Adrenal gland (tissue), 12 donors: ENCODE results near the gene STPG4. TPM values are rescaled to one million over a fixed set of nuclear protein-coding genes. Genes with fewer than 3 reads are reported as not detected.

Source experiments
- DNase-seq, 7 donors: peaks; one replicate each; pipeline ENCODE4 v3.0.0-alpha.2; 2019 to 2020
- H3K27ac ChIP-seq, 5 donors: fragments of 200-600 bp; sonication (generic) in 4 of 5; 1 replicate in 3 of 5; 2 replicates in 2 of 5; pipeline versions ENCODE4 v1.5.1 to v1.8.0; 2016 to 2020; ENCODE audit warnings: mild to moderate bottlenecking in 1 of 5
- H3K27me3 ChIP-seq: fragments of 200-600 bp; 2 replicates; pipeline ENCODE4 v1.8.0; 2021
- H3K36me3 ChIP-seq, 2 donors: fragments of 200-600 bp; replicated peaks in 1 of 2; 1 replicate in 1 of 2; 2 replicates in 1 of 2; pipeline versions ENCODE4 v1.5.1 to v1.8.0; 2018 to 2022
- H3K4me1 ChIP-seq, 2 donors: fragments of 200-600 bp; replicated peaks in 1 of 2; 1 replicate in 1 of 2; 2 replicates in 1 of 2; pipeline versions ENCODE4 v1.5.1 to v1.8.0; 2018 to 2021
- H3K4me3 ChIP-seq, 4 donors: fragments of 200-600 bp; sonication (generic) in 3 of 4; one replicate each; pipeline ENCODE4 v1.5.1; 2016 to 2018
- H3K9me3 ChIP-seq, 3 donors: fragments of 200-600 bp; sonication (generic) in 1 of 3; replicated peaks in 1 of 3; 1 replicate in 2 of 3; 2 replicates in 1 of 3; pipeline versions ENCODE4 v1.5.1 to v1.8.0; 2016 to 2021
- POLR2A ChIP-seq, 2 donors: fragments of 450-650 bp; IDR thresholded peaks; one replicate each; pipeline ENCODE4 v1.6.1; 2017; ENCODE audit warnings: antibody characterized with exemption in 2 of 2, mild to moderate bottlenecking in 2 of 2, moderate library complexity in 1 of 2
- WGBS, 4 donors: extraction: QIAGEN DNeasy Blood & Tissue Kit in 2 of 4; methylation state at CpG; one replicate each; pipeline versions ENCODE4 v1.1.5 to v1.1.7; 2013 to 2017; 5-methylcytosine and 5-hydroxymethylcytosine counted together
- intact Hi-C, 2 donors: fragments of 100-400 bp; cut with DNase I; formaldehyde crosslinking; loops; one replicate each; pipeline versions ENCODE4 v1.14.1 to v1.15.0; 2022 to 2023
- polyA plus RNA-seq, 3 donors: library from polyadenylated mRNA; stranded (reverse); fragments of 200-250 nt in 2 of 3; fragments of 350-450 nt in 1 of 3; fragmentation: Illumina TruSeq in 1 of 3; extraction: RNeasy Lipid Tissue Mini Kit (QIAGEN cat#74804) in 1 of 3; gene quantifications; one replicate each; pipeline ENCODE4 v1.2.3, GENCODE V29; 2013 to 2014
- total RNA-seq, 9 donors: library from RNA; depleted of rRNA in 4 of 9; stranded (reverse); fragments of >200 nt in 4 of 9; fragments of 120-200 nt in 1 of 9; fragmentation: NEBNext Ultra II Directional in 1 of 9; extraction: Animal tissue kit (Norgen Biotek cat#: 25700) in 1 of 9; gene quantifications; one replicate each; pipeline versions ENCODE4 v1.1.0 to v1.2.4, GENCODE V29; 2013 to 2023
- TF ChIP-seq, protein P1 (sequence below), 6 experiments: fragments of 450-650 bp in 4 of 6; fragments of 200-600 bp in 2 of 6; sonication (generic) in 1 of 6; IDR thresholded peaks; 1 replicate in 5 of 6; 2 replicates in 1 of 6; pipeline versions ENCODE4 v1.5.1 to v1.8.0; 2016 to 2021; ENCODE audit warnings: antibody characterized with exemption in 6 of 6, mild to moderate bottlenecking in 2 of 6, moderate library complexity in 1 of 6
- donor health status: healthy with polysubstance abuse.
- donor health status: Bipolar disorder and iron deficiency.
- donor health status: DM: yes; HTN: yes; CAD: no.
- donor health status: DM: no; HTN: no; CAD: no.
- donor health status: DM: no; HTN: no; CAD: no.
- donor health status: DM: yes; HTN: yes; CAD: no.

The STPG4 gene
- total and polyA plus RNA-seq, 12 donors = 0.24 to 0.28 TPM; not detected in 10

DNA sequence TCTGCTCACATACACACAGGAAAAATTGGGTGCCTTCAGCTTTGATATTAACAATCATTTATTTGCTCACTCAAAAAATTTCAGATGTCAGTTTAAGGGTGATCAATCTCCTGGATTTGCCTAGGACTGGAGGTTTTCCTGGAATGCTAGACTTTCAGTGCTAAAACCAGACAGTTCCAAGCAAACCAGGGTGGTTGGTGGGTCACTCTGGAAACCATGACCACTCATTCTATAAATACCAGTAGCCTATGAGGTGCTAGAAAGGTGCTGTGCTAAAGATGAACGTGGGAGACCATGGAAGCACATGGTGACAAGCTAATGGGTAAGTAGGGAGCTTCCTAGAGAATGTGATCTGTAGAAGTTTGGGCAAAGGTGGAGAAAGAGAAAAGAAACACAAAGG, 25.4 kb upstream of the STPG4 start:
- H3K27me3 ChIP-seq = no peaks in the 10 kb centered on the region
- no peak for DNase-seq
- WGBS, 4 donors = 81 to 100% (median 88%) methylated on average over 1 of the region's 1 CpG
- H3K27ac ChIP-seq = no peak overlapping the region
- intact Hi-C loops = loop anchor here in 1 of 2 donors (10.0 kb wide), 1 partner anchor 134 kb away; no protein-coding TSS in a partner anchor
- no peaks in the 10 kb centered on the region for H3K9me3 ChIP-seq
- peaks cover 0 to 4% of the 10 kb centered on the region in 2 donors for H3K4me1 ChIP-seq
- no peaks in the 10 kb centered on the region for H3K36me3 ChIP-seq
- TF ChIP-seq, protein P1, sequence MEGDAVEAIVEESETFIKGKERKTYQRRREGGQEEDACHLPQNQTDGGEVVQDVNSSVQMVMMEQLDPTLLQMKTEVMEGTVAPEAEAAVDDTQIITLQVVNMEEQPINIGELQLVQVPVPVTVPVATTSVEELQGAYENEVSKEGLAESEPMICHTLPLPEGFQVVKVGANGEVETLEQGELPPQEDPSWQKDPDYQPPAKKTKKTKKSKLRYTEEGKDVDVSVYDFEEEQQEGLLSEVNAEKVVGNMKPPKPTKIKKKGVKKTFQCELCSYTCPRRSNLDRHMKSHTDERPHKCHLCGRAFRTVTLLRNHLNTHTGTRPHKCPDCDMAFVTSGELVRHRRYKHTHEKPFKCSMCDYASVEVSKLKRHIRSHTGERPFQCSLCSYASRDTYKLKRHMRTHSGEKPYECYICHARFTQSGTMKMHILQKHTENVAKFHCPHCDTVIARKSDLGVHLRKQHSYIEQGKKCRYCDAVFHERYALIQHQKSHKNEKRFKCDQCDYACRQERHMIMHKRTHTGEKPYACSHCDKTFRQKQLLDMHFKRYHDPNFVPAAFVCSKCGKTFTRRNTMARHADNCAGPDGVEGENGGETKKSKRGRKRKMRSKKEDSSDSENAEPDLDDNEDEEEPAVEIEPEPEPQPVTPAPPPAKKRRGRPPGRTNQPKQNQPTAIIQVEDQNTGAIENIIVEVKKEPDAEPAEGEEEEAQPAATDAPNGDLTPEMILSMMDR (IDR thresholded peaks at IDR 0.05) = no peak
- no peak for TF ChIP-seq POLR2A (IDR thresholded peaks at IDR 0.05)
- no peak overlapping the region for H3K4me3 ChIP-seq

DNA sequence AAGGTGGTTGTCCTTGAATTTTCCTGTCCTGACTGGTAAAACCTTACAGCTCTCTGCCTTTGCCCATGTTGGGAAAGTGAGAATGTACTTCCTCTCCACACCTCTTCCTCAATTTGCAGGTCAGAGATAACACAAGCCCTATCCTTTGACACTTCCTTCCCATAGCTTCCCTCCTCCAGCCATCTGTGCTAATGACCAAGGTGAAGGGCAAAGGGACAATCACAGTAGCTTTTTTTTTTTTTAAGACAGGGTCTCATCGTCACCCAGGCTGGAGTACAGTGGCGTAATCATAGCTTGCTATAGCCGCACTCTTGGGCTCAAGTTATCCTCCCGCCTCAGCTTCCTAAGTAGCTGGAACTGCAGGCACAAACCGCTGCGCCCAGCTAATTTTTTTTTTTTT, 24.3 kb upstream of the STPG4 start:
- no peak for TF ChIP-seq POLR2A (IDR thresholded peaks at IDR 0.05)
- TF ChIP-seq, protein P1 (IDR thresholded peaks at IDR 0.05) = no peak
- WGBS, 4 donors = 86 to 89% (median 88%) methylated on average over 6 of the region's 6 CpGs
- intact Hi-C loops = no loop called here

DNA sequence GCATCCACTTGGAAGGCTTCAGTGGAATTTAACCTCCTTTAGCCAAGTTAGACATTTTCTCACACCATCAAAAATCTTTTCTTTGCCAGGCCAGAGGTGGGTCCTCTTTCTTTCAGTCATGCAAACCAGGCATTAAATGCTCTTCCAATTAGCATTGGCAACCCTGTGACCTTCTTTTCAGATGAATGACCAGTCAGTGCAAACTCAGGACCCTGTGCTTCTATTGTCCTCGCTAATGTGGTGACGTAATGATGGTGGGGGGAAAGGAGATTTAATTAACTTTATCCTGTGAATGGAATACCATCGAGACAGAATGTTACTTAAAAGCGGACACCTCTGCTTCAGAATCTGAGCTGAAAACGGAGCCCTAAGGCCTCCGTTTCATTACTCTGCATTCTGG, 23.2 kb upstream of the STPG4 start:
- Histone ChIP-seq H3K27me3 (no peaks in the 10 kb centered on the region), H3K36me3 (no peaks in the 10 kb centered on the region), H3K4me1 (peaks cover 5 to 19% of the 10 kb centered on the region in 2 donors), H3K27ac (no peak overlapping the region), H3K9me3 (no peaks in the 10 kb centered on the region), H3K4me3 (no peak overlapping the region)
- DNase-seq = no peak
- TF ChIP-seq, protein P1 (IDR thresholded peaks at IDR 0.05) = no peak
- no peak for TF ChIP-seq POLR2A (IDR thresholded peaks at IDR 0.05)
- intact Hi-C loops = no loop called here
- WGBS, 4 donors = 91 to 98% (median 96%) methylated on average over 6 of the region's 6 CpGs

More for the DNA sequence above, 24.3 kb upstream of the STPG4 start:
- H3K9me3 ChIP-seq = no peaks in the 10 kb centered on the region
- no peaks in the 10 kb centered on the region for H3K36me3 ChIP-seq
- peaks cover 0 to 9% of the 10 kb centered on the region in 2 donors for H3K4me1 ChIP-seq
- no peak overlapping the region for H3K4me3 ChIP-seq
- H3K27ac ChIP-seq = no peak overlapping the region
- no peaks in the 10 kb centered on the region for H3K27me3 ChIP-seq
- DNase-seq = no peak

DNA sequence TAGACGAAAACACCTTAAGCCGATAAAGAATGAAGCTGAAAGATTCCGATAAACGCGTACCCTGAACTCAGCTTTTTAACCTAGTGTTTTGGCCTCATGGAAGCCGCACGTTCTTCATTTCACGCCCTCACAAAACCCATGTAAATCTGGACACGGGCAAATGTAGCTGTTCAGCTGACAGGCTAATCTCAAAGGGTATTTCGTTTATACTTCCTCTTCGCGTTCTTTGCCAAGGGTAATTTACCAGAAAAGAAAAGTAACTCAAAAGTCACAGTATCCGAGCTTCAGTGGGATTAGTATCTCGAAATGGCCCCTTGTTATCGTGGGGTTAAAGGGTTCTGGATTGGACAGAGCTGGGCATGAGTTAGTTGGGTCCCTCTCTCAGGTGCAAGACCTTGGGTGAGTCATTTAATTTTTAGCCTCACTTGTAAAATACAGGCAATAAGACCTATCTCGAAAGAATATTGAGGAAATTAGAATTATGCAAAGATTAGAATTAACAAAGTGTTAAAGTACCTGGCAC, 22.0 kb upstream of the STPG4 start:
- H3K36me3 ChIP-seq = no peaks in the 10 kb centered on the region
- intact Hi-C loops = no loop called here

More for the DNA sequence above, 22.0 kb upstream of the STPG4 start:
- H3K27me3 ChIP-seq = no peaks in the 10 kb centered on the region
- H3K4me3 ChIP-seq = peak overlapping the region in 2 of 4 donors; percentile 92 to 93
- DNase-seq = no peak
- TF ChIP-seq, protein P1 (IDR thresholded peaks at IDR 0.05) = no peak
- TF ChIP-seq POLR2A (IDR thresholded peaks at IDR 0.05) = no peak
- WGBS, 4 donors = 8 to 10% (median 9%) methylated on average over 16 of the region's 16 CpGs
- H3K4me1 ChIP-seq = peaks cover 17 to 31% of the 10 kb centered on the region in 2 donors
- H3K9me3 ChIP-seq = no peaks in the 10 kb centered on the region
- peak overlapping the region; percentile 95 to 99 (median 97) for H3K27ac ChIP-seq
